Testis (tissue), 2 donors: ENCODE data around the gene IL31RA.

ENCODE experiments used
- POLR2A ChIP-seq: fragments of 450-650 bp; IDR thresholded peaks from one replicate; pipeline ENCODE4 v1.6.1; 2017; ENCODE audit warnings: antibody characterized with exemption, mild to moderate bottlenecking, moderate library complexity
- TF ChIP-seq, protein P1 (sequence below), 3 experiments: fragments of 450-650 bp in 2 of 3; fragments of 200-600 bp in 1 of 3; sonication (generic) in 1 of 3; IDR thresholded peaks; one replicate each; pipeline ENCODE4 v1.5.1; 2016 to 2019; ENCODE audit warnings: antibody characterized with exemption in 3 of 3, mild to moderate bottlenecking in 2 of 3, moderate library complexity in 1 of 3

DNA sequence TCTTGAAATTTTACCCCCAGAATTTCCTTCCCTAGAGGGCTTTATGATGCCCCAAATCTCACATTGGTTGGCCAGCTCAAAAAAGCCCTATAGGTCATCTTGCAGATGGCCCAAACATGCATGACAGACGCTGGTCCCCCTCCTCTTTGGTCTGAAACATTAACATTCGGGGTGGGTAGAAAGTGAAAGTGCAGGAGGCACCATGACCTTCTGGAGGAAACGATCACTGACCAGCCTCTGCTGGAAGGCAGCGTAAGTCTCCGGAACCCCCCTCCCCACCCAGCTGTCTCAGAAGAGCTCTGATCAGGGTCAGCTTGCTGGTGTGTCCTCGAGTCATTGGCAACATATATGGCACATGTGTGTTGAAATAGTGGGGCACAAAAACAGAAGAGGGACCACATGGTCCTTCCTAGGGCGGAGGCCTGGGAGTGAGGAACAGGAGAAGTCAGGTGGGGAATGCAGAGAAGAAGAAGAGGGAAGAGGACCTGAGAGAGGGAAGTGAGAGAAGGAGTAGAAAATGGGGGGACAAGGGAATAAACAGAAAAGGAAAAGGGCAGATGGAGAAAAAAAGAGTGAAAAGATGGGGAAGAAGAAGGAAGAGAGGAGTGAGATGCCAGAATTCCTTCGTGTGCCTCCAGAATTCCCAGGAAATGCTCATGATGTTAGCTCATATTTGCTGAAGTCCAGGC is 46.2 kb downstream of the IL31RA start:
- TF ChIP-seq, protein P1, sequence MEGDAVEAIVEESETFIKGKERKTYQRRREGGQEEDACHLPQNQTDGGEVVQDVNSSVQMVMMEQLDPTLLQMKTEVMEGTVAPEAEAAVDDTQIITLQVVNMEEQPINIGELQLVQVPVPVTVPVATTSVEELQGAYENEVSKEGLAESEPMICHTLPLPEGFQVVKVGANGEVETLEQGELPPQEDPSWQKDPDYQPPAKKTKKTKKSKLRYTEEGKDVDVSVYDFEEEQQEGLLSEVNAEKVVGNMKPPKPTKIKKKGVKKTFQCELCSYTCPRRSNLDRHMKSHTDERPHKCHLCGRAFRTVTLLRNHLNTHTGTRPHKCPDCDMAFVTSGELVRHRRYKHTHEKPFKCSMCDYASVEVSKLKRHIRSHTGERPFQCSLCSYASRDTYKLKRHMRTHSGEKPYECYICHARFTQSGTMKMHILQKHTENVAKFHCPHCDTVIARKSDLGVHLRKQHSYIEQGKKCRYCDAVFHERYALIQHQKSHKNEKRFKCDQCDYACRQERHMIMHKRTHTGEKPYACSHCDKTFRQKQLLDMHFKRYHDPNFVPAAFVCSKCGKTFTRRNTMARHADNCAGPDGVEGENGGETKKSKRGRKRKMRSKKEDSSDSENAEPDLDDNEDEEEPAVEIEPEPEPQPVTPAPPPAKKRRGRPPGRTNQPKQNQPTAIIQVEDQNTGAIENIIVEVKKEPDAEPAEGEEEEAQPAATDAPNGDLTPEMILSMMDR (IDR thresholded peaks at IDR 0.05) = no peak
- no peak for TF ChIP-seq POLR2A
